Duodenal mucosa (tissue), 2 donors: ENCODE results near the gene ADGRL1.
"Not testable (repeated sequence)": the region's sequence is repeated elsewhere in the genome, so short reads cannot be mapped to it uniquely, and the experiment has no call there.

Experiments used
- H3K27ac ChIP-seq: one replicate; pipeline ENCODE4 v1.7.0; 2013; ENCODE audit warnings: low read depth, low read length
- H3K27me3 ChIP-seq, 2 donors: one replicate each; pipeline ENCODE4 v1.7.0; 2013; ENCODE audit warnings: low read length in 2 of 2, control low read depth in 1 of 2; ENCODE audit not compliant: insufficient read depth in 2 of 2, control insufficient read depth in 1 of 2
- H3K36me3 ChIP-seq, 2 donors: one replicate each; pipeline ENCODE4 v1.7.0; 2013; ENCODE audit warnings: low read length in 2 of 2, control low read depth in 1 of 2; ENCODE audit not compliant: insufficient read depth in 2 of 2, control insufficient read depth in 1 of 2
- H3K4me1 ChIP-seq, 2 donors: one replicate each; pipeline ENCODE4 v1.7.0; 2013; ENCODE audit warnings: low read length in 2 of 2, control low read depth in 1 of 2; ENCODE audit not compliant: insufficient read depth in 2 of 2, control insufficient read depth in 1 of 2
- H3K4me3 ChIP-seq, 2 donors: one replicate each; pipeline ENCODE4 v1.7.0; 2013; ENCODE audit warnings: low read length in 2 of 2, low read depth in 1 of 2
- H3K9ac ChIP-seq, 2 donors: one replicate each; pipeline ENCODE4 v1.7.0; 2013; ENCODE audit warnings: low read length in 2 of 2, low read depth in 1 of 2
- H3K9me3 ChIP-seq, 2 donors: one replicate each; pipeline ENCODE4 v1.7.0; 2013; ENCODE audit warnings: low read length in 2 of 2, control low read depth in 1 of 2; ENCODE audit not compliant: control insufficient read depth in 1 of 2

ADGRL1 gene

DNA sequence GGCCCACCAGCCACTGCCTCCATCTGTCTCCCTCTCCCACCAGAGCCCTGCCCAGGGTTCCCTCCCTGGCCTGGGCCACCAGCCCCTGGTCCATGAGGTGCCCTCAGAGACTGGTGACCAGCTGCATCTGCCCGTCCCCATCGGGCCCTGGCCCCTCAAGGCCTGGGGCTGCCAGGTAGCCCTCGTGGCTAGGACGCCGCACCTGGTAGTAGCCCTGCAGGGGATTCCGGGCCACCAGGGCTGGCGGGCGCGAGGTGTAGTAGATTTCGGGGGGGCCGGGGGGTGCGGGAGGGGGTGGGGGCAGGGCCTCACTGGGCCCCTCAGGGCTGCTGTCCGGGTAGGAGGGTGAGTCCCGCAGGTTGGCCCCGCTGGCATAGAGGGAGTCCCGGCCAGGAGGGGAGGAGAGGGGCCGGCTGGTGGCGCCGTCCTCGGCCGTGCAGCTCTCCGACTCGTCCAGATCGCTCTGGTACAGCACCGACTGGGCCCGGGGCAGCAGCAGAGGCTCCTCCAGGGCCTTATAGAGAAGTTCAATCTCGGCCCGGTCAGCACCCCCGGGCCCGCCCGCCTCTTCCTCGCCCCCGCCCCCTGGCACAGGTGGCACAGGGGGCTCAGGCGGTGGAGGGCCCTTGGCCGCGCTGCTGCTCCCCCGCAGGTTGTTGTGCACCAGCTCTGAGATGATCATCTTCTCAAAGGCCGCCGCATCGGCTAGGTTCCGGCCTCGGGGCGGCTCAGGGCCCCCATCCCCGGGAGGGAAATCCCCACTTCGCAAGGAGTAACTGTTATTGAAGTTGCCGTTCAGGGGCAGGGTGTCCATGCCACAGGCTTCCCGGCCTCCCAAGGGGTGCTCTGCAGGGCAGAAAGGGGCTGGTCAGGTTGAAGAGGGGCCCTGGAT lies 55.0 kb downstream of the ADGRL1 start:
- H3K27ac ChIP-seq = no peak overlapping the region
- no peaks in the 10 kb centered on the region for H3K9me3 ChIP-seq
- no peak overlapping the region for H3K9ac ChIP-seq
- peaks cover 7 to 30% of the 10 kb centered on the region in 2 donors for H3K36me3 ChIP-seq
- no peaks in the 10 kb centered on the region for H3K27me3 ChIP-seq
- H3K4me1 ChIP-seq = peaks cover 19 to 23% of the 10 kb centered on the region in 2 donors
- no peak overlapping the region for H3K4me3 ChIP-seq

DNA sequence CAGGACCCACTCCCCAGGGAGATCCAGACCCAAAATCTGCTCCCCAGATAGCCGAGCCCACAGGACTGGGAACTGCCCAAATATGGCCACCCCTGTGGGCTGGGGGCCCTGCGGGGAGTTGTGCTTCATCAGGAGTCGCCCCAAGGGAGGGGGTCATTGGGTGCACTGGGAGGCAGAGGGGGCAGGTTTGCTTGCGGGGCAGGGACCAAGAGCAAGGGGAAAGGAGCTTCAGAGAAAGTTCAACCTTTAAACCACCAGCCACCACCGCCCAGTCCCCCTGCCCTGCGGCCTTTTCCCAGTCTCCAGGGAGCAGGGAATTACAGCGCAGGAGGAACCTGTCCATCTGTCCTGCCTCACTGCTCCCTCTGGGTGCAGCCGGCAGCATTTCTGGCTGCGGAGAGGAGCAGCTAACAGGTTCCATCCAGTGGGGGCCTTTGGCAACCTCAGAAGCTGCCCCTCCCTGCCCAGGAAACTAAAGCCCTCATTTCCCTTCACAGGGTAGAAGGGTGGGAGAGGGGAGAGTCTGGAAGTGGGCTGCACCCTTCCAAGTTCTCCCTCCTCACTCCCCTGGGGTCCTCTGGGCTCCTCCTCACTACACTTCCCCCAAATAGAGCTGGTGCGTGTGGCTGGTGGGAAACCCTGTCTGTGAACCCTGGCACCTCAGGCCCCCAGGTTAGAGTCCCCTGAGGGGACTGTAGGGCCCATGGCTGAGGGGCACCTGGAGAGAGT lies 55.8 kb downstream of the ADGRL1 start:
- H3K36me3 ChIP-seq = peaks cover 2 to 24% of the 10 kb centered on the region in 2 donors
- H3K9ac ChIP-seq = peak overlapping the region in 1 of 2 donors; percentile 51
- peak overlapping the region in 1 of 2 donors; percentile 3 for H3K4me3 ChIP-seq

DNA sequence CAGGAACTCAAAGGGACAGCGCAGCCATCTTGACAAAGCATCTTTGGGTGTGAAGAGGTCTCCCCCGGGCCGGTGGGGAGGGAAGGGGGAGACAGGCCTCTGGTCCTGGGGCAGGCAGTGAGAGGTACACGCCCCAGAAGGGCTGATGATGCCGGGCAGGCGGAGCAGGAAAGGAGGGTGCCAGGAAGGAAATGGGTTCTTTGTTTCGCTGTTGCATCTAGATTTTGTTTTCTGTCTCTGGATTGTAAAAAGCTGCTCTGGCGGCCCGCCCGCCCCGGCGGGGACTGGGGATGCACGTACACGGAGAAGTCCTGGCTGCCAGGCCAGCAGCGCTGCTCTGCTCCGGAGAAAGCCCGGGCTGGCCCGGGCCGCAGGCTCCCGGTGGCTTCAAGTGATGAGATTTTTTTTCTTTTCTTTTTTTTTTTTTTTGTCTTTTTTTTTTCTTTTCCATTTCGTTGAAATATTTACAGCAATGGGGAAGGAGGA lies 56.4 kb downstream of the ADGRL1 start:
- H3K9ac ChIP-seq = peak overlapping the region; percentile 32 to 51
- no peaks in the 10 kb centered on the region for H3K27me3 ChIP-seq
- H3K36me3 ChIP-seq = peaks cover 0 to 20% of the 10 kb centered on the region in 2 donors
- peaks cover 19 to 23% of the 10 kb centered on the region in 2 donors for H3K4me1 ChIP-seq
- peak overlapping the region; percentile 22 for H3K27ac ChIP-seq
- peak overlapping the region; percentile 3 to 28 for H3K4me3 ChIP-seq
- H3K9me3 ChIP-seq = no peaks in the 10 kb centered on the region

More for the DNA sequence above, 55.8 kb downstream of the ADGRL1 start:
- Histone ChIP-seq H3K27ac (peak overlapping the region; percentile 10), H3K4me1 (peaks cover 19 to 23% of the 10 kb centered on the region in 2 donors), H3K27me3 (no peaks in the 10 kb centered on the region), H3K9me3 (no peaks in the 10 kb centered on the region)

DNA sequence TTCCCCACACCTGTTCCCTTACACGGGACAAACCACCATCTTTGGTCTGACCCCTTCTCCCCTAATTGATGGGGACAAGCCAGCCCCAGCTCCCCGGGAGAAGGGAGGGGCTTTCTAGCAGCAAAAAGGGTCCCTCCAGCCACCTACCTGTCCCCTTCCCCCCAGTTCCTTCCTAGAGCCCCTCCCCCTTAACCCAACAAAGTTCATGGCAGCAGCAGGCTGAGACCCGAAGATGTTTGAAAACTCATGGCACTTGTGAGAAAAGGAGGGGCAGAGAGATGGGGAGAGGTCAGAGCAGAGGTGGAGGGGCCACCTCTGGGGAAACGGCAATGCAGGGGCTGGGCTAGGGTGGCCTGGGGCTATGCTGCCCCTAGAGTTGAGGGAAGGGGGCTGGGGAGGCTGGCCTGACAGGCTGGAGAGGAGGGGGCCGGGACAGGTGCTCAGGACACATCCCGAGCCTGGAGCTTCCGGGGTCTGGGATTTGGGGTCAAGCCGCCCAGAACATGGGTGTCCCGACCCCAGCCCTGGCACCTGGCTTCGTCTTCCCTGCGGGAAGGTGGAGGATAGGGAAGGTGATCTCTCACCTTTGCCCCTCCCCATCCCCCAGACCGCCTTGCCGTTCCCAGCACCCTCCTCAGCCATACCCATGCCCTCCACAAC lies 57.1 kb downstream of the ADGRL1 start:
- Histone ChIP-seq H3K36me3 (peaks cover 0 to 15% of the 10 kb centered on the region in 2 donors), H3K9me3 (no peaks in the 10 kb centered on the region), H3K27ac (peak overlapping the region; percentile 22), H3K9ac (peak overlapping the region; percentile 32 to 51), H3K27me3 (no peaks in the 10 kb centered on the region), H3K4me3 (peak overlapping the region in 1 of 2 donors; percentile 28), H3K4me1 (peaks cover 19 to 23% of the 10 kb centered on the region in 2 donors)

DNA sequence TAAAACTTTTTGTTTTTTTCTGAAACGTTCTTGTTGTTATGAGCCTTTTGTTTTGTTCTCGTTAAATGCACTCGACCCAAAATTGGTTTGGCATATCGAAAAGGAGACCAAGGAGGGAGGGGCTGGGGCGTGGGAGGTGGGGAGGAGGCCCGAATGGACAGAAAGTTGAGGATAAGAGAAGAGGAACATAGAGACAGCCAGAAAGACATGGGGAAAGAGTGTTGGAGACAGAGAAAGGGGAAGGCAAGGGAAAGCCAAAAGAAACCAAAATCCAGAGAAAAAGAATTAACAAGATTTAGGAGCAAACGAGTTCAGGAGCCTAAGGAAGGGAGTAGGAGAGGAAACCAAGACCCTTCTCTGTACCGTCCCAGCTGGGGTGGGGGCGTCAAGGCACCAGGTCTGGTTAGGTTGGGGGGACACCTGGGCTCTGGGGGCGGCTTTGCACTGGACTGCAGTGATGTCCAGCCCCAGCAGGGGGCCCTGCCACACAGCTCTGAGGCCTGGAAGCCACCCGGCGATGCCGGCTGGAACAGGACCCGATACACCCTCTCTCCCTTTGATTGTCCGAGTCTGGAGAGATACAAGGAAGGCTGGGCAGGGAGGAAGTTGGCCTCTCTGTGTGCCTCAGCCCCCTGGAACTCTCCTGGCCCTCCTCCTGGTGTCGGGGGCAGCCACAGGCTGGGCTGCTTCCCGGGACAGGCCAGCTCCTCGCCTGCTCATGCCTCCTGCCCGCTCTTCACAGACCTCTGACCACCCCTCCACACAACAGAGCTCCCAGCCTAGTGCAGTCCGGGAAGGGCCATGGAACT lies 58.0 kb downstream of the ADGRL1 start:
- Histone ChIP-seq H3K4me1 (peaks cover 19 to 23% of the 10 kb centered on the region in 2 donors), H3K27me3 (no peaks in the 10 kb centered on the region), H3K36me3 (peaks cover 0 to 14% of the 10 kb centered on the region in 2 donors), H3K27ac (peak overlapping the region; percentile 4), H3K9ac (peak overlapping the region; percentile 25 to 51), H3K4me3 (peak overlapping the region in 1 of 2 donors; percentile 17), H3K9me3 (no peaks in the 10 kb centered on the region)

DNA sequence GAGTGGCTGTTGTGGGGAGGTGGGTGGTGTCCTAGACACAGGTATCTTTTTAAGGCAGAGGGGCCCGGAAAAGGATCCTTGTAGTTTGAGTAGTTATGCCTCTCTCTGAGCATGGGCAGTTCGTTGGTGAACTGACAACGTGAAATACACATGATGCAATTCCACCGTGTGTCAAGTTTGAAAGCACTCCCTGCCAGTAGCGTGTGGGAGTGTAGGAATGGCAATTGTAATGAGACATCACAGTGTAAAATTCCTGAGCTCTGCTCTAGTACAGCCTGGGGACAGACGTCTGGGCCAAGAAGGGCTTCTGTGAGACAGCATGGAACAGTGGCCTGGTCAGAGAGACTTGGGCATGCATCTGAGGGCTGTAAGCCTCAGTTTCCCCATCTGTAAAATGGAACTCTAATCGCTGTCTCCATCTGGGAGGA lies 59.2 kb downstream of the ADGRL1 start:
- H3K9ac ChIP-seq = no peak overlapping the region
- H3K27me3 ChIP-seq = no peaks in the 10 kb centered on the region
- H3K36me3 ChIP-seq = peaks cover 0 to 3% of the 10 kb centered on the region in 2 donors
- no peak overlapping the region for H3K27ac ChIP-seq
- peaks cover 19 to 23% of the 10 kb centered on the region in 2 donors for H3K4me1 ChIP-seq
- H3K9me3 ChIP-seq = no peaks in the 10 kb centered on the region
- H3K4me3 ChIP-seq = no peak overlapping the region

DNA sequence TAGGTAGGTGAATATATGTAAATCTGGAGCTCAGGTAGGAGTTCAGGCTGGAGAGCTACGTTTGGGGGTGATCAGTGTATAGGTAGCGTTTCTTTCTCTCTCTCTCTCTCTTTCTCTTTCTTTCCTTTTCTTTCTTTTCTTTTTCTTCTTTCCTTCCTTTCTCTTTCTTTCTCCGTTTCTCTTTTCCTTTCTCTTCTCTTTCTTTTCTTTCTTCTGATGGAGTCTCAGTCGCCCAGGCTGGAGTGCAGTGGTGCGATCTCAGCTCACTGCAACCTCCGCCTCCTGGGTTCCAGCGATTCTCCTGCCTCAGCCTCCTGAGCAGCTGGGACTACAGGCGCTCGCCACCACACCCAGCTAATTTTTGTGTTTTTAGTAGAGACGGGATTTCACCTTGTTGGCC lies 59.8 kb downstream of the ADGRL1 start:
- H3K4me3 ChIP-seq, H3K27ac ChIP-seq, H3K27me3 ChIP-seq, H3K36me3 ChIP-seq, H3K9ac ChIP-seq, H3K9me3 ChIP-seq: not testable (repeated sequence)
- H3K4me1 ChIP-seq = peaks cover 19 to 23% of the 10 kb centered on the region in 2 donors

DNA sequence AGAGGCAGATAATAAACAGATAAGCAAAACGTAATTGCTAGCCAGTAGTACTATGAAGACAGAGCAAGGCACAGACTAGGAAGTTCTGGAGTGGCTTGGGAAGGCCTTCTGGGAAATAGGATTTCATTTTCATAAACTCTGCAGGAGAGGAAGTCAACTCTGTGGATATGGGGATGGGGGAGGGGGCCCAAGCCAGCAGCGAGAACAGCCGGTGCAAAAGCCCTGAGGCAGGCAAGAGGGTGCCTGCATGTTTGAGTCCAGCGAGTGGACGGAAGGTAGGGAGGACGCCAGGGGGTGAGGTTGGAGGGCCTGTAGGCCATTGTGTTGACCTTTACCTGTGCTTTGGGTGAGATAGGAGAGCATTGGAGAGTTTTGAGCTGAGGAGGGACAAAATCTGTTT lies 60.6 kb downstream of the ADGRL1 start:
- Histone ChIP-seq H3K36me3 (no peaks in the 10 kb centered on the region), H3K27ac (no peak overlapping the region), H3K4me1 (peaks cover 19 to 23% of the 10 kb centered on the region in 2 donors)

More for the DNA sequence above, 60.6 kb downstream of the ADGRL1 start:
- H3K27me3 ChIP-seq = no peaks in the 10 kb centered on the region
- H3K9me3 ChIP-seq = no peaks in the 10 kb centered on the region
- no peak overlapping the region for H3K4me3 ChIP-seq
- H3K9ac ChIP-seq = no peak overlapping the region
